HG02938 (cell line): ENCODE data around the gene RPTOR.
"Not testable (repeated sequence)": the region's sequence is repeated elsewhere in the genome, so short reads cannot be mapped to it uniquely, and the experiment has no call there.

Experiments used
- ATAC-seq: cut with Tn5 transposase; IDR thresholded peaks from one replicate; pipeline ENCODE4 v1.9.1; 2021; ENCODE audit warnings: mild to moderate bottlenecking, moderate library complexity; ENCODE audit not compliant: unreplicated experiment

RPTOR gene

DNA sequence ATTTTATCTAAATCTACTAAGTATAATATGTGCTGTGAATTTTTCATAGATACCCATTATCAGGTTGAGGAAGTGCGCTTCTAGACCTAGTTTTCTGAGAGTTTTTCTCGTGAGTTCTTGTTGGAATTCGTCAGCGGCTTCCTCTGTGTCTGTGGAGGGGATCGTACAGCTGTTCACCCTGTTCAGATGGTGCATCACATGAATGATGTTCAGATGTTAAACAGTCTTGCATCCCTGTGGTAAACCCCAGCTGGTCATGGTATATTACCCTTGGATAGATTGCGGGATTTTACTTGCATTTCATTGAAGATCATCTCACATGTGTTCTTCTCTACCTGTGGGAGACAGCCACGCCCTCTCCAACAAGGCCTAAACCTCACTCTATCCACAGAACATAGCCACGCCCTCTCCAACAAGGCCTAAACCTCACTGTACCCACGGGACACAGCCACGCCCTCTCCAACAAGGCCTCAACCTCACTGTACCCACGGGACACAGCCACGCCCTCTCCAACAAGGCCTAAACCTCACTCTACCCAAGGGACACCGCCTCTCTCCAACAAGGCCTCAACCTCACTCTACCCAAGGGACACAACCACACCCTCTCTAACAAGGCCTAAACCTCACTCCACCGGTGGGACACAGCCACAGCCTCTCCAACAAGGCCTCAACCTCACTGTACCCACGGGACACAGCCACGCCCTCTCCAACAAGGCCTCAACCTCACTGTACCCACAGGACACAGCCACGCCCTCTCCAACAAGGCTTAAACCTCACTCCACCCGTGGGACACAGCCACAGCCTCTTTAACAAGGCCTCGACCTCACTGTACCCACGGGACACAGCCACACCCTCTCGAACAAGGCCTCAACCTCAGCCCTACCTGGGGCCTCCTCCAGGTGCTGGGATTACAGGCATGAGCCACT, 266.8 kb downstream of the RPTOR start:
- no peak for ATAC-seq

DNA sequence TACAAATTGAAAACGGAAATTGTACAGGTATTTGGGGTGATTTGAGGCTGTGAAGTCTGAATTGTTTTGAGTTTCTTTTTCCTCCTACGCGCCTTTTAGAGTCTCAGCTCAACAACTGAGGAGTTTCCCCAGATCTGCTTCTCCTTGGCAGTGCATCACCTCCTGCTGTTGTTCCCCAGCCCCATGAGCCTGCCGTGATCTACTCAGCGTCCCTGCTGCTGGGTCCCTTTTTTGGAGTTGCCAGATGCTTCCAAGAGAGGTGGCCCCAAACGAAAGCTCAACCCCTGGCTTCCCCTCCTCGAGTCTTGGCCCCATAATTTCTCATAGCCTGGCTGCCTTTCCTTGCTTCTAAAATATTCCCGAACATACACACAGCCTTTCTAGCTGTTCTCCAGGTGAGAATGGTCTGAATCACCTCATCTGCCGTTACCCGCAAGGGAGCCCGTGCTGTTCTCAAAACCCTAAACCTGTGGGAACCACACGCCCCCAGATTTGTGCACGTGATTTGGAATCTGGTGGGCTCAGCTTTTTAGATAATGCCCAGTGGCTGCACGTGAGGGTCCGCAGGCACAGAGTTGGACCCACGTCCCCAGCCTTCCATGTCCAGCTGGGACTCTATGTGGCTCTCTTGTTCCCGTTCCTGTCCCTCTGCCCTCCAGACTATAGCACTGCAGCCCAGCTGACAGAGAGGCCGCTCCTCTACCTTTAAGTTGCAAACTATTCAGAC, 267.9 kb downstream of the RPTOR start:
- ATAC-seq, result no peak

DNA sequence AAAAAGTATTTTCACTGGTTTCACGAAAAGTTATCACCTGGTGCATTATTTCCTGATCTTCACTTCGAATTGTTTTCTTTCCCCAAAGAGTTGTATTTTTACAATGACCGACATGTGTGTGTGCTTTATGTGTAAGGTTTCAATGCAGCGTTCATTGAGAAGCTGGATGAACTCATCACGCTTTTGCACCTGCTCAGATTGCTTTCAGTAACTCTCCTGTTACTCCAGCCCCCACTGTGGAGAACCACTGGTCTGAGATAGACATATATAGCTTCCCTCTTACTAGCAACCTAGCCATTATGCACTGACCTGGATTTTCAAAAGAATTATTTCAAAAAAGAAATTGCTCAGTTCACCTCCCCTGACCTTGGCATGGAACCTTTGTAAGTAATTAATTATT, 268.7 kb downstream of the RPTOR start:
- ATAC-seq, result no peak

- no peak for ATAC-seq
Measured at GRCh38 chr17:80814491-80814890, 269.9 kb downstream of the RPTOR start.

GRCh38 chr17:80815151-80815681, 270.6 kb downstream of the RPTOR start:
- ATAC-seq, result no peak

DNA sequence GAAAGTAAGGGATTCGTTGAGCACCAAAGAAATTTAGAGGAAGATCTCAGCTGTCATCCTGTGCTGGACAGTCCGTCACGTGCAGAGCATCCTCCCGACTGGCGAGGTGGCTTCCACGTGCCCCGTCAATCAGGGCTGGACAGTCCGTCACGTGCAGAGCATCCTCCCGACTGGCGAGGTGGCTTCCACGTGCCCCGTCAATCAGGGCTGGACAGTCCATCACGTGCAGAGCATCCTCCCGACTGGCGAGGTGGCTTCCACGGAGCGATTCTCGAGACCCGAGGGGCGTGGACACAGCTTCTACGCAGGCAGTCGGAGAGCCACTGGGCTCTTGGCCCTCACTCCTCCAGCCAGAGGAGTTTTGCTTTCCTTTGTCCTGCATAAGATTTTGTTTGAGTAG, 271.1 kb downstream of the RPTOR start:
- not testable (repeated sequence) for ATAC-seq

DNA sequence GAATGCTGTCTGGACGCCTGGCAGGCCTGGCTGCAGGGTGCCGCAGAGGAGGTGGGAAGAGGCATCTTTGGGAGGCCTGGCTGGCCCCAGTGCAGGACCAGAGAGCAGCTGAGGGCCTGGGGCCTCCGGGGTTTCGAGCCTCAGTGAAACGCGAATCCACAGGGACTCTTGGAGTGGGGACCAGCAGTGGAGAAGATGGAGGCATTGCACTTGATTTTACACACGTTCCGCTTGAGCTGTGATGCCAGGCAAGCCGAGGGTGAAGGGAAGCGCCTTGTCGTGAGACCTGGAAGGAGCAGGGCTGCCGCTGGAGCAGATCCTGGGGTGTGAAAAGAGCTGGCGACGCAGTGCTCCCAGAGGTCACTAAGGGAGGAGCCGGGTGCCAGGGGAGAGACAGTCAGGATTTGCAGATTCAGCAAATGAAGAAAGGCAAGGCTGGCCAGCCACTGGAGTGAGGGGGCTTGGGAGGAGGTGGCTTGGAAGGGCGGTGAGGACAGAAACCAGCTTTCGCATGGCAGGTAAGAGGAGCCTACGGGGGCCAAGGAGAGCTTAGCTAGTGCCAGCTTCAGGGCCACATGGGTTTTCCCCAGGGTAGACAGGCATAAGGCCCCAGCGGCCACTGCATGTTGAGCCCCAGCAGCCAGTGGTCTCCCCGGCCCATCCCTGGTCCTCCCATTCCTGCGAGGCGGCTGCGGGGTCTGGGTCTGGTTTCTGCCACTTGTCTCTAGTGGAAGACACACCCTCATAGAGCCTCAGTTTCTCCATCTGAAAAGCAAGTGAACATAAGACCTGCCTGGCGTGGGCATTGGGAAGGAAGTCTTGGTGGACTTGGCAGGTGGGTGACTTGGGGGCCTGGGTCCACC, 271.8 kb downstream of the RPTOR start:
- ATAC-seq, result no peak

- no peak for ATAC-seq
Measured at GRCh38 chr17:80817321-80817845, 272.7 kb downstream of the RPTOR start.

- no peak for ATAC-seq
Measured at GRCh38 chr17:80817861-80818260, 273.2 kb downstream of the RPTOR start.

DNA sequence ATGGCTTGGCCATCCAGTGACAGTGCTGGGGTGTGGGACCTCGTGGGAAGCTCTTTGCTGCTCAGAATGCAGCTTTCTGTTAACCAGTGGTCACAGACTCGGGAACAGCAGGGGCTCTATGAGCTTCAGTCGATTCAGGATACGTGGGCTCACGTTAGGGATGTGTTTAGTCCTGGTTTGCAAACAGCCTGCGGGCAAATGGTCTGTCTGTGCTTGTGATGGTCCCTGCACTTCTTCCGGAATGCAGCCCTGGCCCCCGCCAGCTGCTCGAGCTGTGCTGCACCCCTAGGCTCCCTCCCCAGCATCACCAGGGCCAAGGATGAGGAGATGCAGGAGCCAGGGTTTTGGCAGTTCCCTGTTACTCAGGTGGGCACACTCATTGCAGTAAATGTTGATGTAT, 274.2 kb downstream of the RPTOR start:
- ATAC-seq, result no peak

DNA sequence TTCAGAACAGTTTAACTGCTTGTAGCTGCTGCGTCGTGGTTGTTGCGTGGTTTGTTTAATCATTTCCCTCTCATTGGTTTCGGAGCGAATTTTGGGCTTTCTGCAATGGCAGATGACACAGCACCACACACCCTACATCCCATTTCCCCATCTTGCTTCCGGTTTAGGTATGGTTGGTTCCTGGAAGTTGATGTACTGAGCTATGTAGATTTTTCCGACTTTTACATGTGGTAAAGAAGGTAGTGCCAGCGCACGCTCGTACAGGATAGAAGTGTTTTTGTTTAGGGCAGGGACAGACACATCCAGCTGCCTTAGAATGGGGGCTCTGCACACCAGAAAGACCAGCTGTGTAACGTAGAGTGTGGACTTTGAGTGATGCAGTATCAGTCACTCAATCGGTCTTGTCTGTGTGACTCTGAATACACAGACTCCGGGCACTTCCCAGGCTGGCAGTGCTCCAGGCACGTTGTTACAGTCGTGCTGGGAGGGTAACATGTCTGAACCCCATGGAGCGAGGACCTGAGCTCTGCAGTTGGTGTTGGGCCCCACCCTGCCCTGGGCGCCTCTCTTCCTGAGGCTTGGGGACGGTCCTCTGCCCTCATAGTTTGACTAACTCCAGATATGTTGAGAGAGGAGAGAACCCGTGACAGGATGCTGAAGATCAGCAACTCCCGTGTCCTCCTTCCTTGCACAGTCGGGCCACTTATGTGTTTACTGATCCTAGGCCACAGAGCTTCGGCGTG, 275.0 kb downstream of the RPTOR start:
- no peak for ATAC-seq

DNA sequence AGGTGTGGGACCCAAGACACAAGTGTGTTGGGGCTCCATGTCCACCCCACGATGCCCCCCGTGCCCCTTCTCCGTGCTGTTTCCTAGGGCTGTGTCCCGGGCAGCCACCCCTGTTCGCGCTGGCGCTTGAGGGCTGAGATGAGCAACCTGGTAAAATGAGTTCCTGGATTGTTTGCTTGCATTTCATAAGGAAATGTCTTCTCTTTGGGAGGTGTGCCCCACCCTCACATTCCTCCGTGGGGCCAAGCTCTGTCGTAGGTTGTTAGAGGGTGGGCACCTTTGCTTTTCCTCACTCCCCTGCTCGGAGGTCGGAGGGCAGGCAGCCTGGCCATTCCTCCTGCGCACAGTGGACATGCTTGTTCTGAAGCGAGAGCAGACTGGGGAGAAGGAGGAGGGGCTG, 275.7 kb downstream of the RPTOR start:
- ATAC-seq, result no peak

GRCh38 chr17:80821546-80821945, 276.9 kb downstream of the RPTOR start:
- no peak for ATAC-seq

- no peak for ATAC-seq
Measured at GRCh38 chr17:80822021-80822699, 277.5 kb downstream of the RPTOR start.

- ATAC-seq, result no peak
Measured at GRCh38 chr17:80822700-80823410, 278.2 kb downstream of the RPTOR start.

GRCh38 chr17:80824549-80825470, 280.2 kb downstream of the RPTOR start:
- no peak for ATAC-seq

GRCh38 chr17:80825471-80826345, 281.1 kb downstream of the RPTOR start:
- ATAC-seq, result no peak
